H1 (cell line): ENCODE data around the gene CDC42SE2. TPM values are rescaled to one million over a fixed set of nuclear protein-coding genes. Genes with fewer than 3 reads are reported as not detected.
"Not testable (repeated sequence)": the region's sequence is repeated elsewhere in the genome, so short reads cannot be mapped to it uniquely, and the experiment has no call there.

Experiments used
- CTCF ChIA-PET: fragments of 300-600 bp; sonication (Branson Sonifier 250); formaldehyde crosslinking; loops from one replicate; lab custom pipeline; 2021; ENCODE audit not compliant: partially characterized antibody; lab: Charles Lee
- POLR2A ChIA-PET: fragments of 300-600 bp; sonication (Branson Sonifier 250); formaldehyde crosslinking; loops from one replicate; lab custom pipeline; 2021; ENCODE audit warnings: inconsistent platforms; ENCODE audit not compliant: partially characterized antibody; lab: Charles Lee
- DNase-seq, 2 experiments: peaks; one replicate each; pipeline versions ENCODE4 v3.0.0 to v3.0.0-alpha.2; 2010 to 2022; ENCODE audit warnings: low spot score in 2 of 2, low read depth in 1 of 2, mixed read lengths in 1 of 2
- FAIRE-seq: peaks from 2 replicates; lab custom pipeline; 2011; peaks lifted over from hg19 to GRCh38; lab: Jason Lieb, UNC
- H2AFZ ChIP-seq: 2 replicates; pipeline ENCODE4 v1.8.1; 2012; ENCODE audit warnings: low read length, inconsistent platforms
- H2AK5ac ChIP-seq: 2 replicates; pipeline ENCODE4 v1.6.1; 2013; ENCODE audit warnings: low read depth, low read length
- H2BK120ac ChIP-seq: replicated peaks from 2 replicates; pipeline ENCODE3; 2013; ENCODE audit warnings: low read depth, low read length, inconsistent platforms
- H2BK12ac ChIP-seq: 2 replicates; pipeline ENCODE4 v1.6.1; 2013; ENCODE audit warnings: low read depth, low read length
- H2BK15ac ChIP-seq: 2 replicates; pipeline ENCODE4 v1.6.1; 2013; ENCODE audit warnings: low read length
- H2BK20ac ChIP-seq: 2 replicates; pipeline ENCODE4 v1.6.1; 2013; ENCODE audit warnings: low read length
- H2BK5ac ChIP-seq: 2 replicates; pipeline ENCODE4 v1.6.1; 2013; ENCODE audit warnings: low read depth, low read length
- H3K14ac ChIP-seq: 2 replicates; pipeline ENCODE4 v1.6.1; 2013; ENCODE audit warnings: inconsistent platforms; ENCODE audit not compliant: insufficient read length
- H3K18ac ChIP-seq: 2 replicates; pipeline ENCODE4 v1.6.1; 2013; ENCODE audit warnings: low read length; ENCODE audit errors: extremely low read depth
- H3K23ac ChIP-seq: 2 replicates; pipeline ENCODE4 v1.6.1; 2013; ENCODE audit warnings: inconsistent platforms; ENCODE audit not compliant: insufficient read length
- H3K23me2 ChIP-seq: 2 replicates; pipeline ENCODE4 v1.6.1; 2013; ENCODE audit warnings: low read depth, low read length
- H3K27ac ChIP-seq: 2 replicates; pipeline ENCODE4 v1.6.1; 2011; ENCODE audit warnings: low read depth, low read length, inconsistent platforms
- H3K27me3 ChIP-seq, 4 experiments: replicated peaks in 1 of 4; 1 replicate in 1 of 4; 2 replicates in 3 of 4; pipeline versions ENCODE4 v1.6.1 to v1.8.1; 2011 to 2013; ENCODE audit warnings: low read length in 3 of 4, mild to moderate bottlenecking in 3 of 4, inconsistent platforms in 2 of 4, mixed read lengths in 2 of 4, moderate library complexity in 1 of 4; ENCODE audit not compliant: control insufficient read depth in 3 of 4, insufficient read depth in 3 of 4; ENCODE audit errors: extremely low read depth in 1 of 4
- H3K36me3 ChIP-seq, 4 experiments: 2 replicates each; pipeline versions ENCODE4 v1.6.1 to v1.8.1; 2011 to 2013; ENCODE audit warnings: mild to moderate bottlenecking in 4 of 4, low read length in 3 of 4, moderate library complexity in 2 of 4, control low read depth in 1 of 4, inconsistent platforms in 1 of 4; ENCODE audit not compliant: insufficient read depth in 4 of 4, control insufficient read depth in 2 of 4
- H3K4ac ChIP-seq: replicated peaks from 2 replicates; pipeline ENCODE3; 2013; ENCODE audit warnings: low read length, low read depth, mixed read lengths, inconsistent platforms; ENCODE audit not compliant: insufficient read length
- H3K4me1 ChIP-seq, 4 experiments: replicated peaks in 1 of 4; 1 replicate in 1 of 4; 2 replicates in 3 of 4; pipeline versions ENCODE4 v1.6.1 to v1.8.1; 2011 to 2013; ENCODE audit warnings: low read length in 3 of 4, inconsistent platforms in 2 of 4, mixed read lengths in 1 of 4; ENCODE audit not compliant: insufficient read depth in 4 of 4, control insufficient read depth in 3 of 4
- H3K4me2 ChIP-seq, 2 experiments: 2 replicates each; pipeline versions ENCODE4 v1.6.1 to v1.8.1; 2011 to 2013; ENCODE audit warnings: low read depth in 2 of 2, low read length in 2 of 2, control low read depth in 1 of 2, inconsistent platforms in 1 of 2, mild to moderate bottlenecking in 1 of 2; ENCODE audit not compliant: insufficient read depth in 1 of 2
- H3K4me3 ChIP-seq, 4 experiments: fragments of 200-600, 300-600 bp in 1 of 4; sonication (generic), shearing (Covaris generic), sonication (Bioruptor Twin) in 1 of 4; 2 replicates each; pipeline versions ENCODE4 v1.5.1 to v1.8.1; 2011 to 2016; ENCODE audit warnings: low read length in 4 of 4, low read depth in 3 of 4, control low read depth in 2 of 4, inconsistent platforms in 2 of 4, mild to moderate bottlenecking in 2 of 4, mixed read lengths in 1 of 4, moderate library complexity in 1 of 4; ENCODE audit not compliant: insufficient read depth in 2 of 4; ENCODE audit errors: extremely low read depth in 1 of 4
- H3K56ac ChIP-seq: replicated peaks from 2 replicates; pipeline ENCODE3; 2013; ENCODE audit warnings: low read depth, mild to moderate bottlenecking, mixed read lengths, low read length, inconsistent platforms; ENCODE audit not compliant: insufficient read length
- H3K79me1 ChIP-seq: 2 replicates; pipeline ENCODE4 v1.6.1; 2013; ENCODE audit warnings: low read depth, low read length, control low read depth
- H3K79me2 ChIP-seq, 2 experiments: 2 replicates each; pipeline versions ENCODE4 v1.6.1 to v1.8.1; 2012 to 2013; ENCODE audit warnings: low read length in 2 of 2, mild to moderate bottlenecking in 2 of 2, inconsistent platforms in 1 of 2; ENCODE audit not compliant: insufficient read depth in 2 of 2, control insufficient read depth in 1 of 2
- H3K9ac ChIP-seq, 4 experiments: replicated peaks in 1 of 4; 1 replicate in 1 of 4; 2 replicates in 3 of 4; pipeline versions ENCODE4 v1.6.1 to v1.8.1; 2011 to 2013; ENCODE audit warnings: low read depth in 3 of 4, low read length in 3 of 4, control low read depth in 2 of 4, mild to moderate bottlenecking in 2 of 4, moderate library complexity in 2 of 4, inconsistent platforms in 1 of 4; ENCODE audit errors: extremely low read depth in 1 of 4
- H3K9me3 ChIP-seq, 2 experiments: 2 replicates each; pipeline versions ENCODE4 v1.6.1 to v1.8.1; 2012 to 2013; ENCODE audit warnings: mild to moderate bottlenecking in 2 of 2, moderate library complexity in 2 of 2, control low read depth in 1 of 2, inconsistent platforms in 1 of 2, low read depth in 1 of 2, low read length in 1 of 2, mixed read lengths in 1 of 2; ENCODE audit not compliant: insufficient read depth in 2 of 2
- H4K20me1 ChIP-seq, 2 experiments: replicated peaks in 1 of 2; 2 replicates each; pipeline versions ENCODE3 to v1.8.1; 2011 to 2013; ENCODE audit warnings: inconsistent platforms in 2 of 2, low read length in 2 of 2, mild to moderate bottlenecking in 1 of 2; ENCODE audit not compliant: insufficient read depth in 2 of 2, control insufficient read depth in 1 of 2
- H4K5ac ChIP-seq: 2 replicates; pipeline ENCODE4 v1.6.1; 2013; ENCODE audit warnings: low read length, low read depth, mixed read lengths, inconsistent platforms; ENCODE audit not compliant: insufficient read length
- H4K8ac ChIP-seq: 2 replicates; pipeline ENCODE4 v1.8.0; 2013; ENCODE audit warnings: mild to moderate bottlenecking, moderate library complexity, low read length, inconsistent platforms; ENCODE audit not compliant: insufficient read depth; ENCODE audit errors: extremely low read depth
- H4K91ac ChIP-seq: replicated peaks from 2 replicates; pipeline ENCODE3; 2013; ENCODE audit warnings: low read length, mixed read lengths, inconsistent platforms; ENCODE audit not compliant: insufficient read length
- WGBS, 2 experiments: shearing (Covaris generic) in 1 of 2; methylation state at CpG; one replicate each; pipeline versions ENCODE4 v1.1.6 to v1.1.7; 2013 to 2015; ENCODE audit warnings: low lambda C conversion rate in 2 of 2, mixed read lengths in 2 of 2, inconsistent platforms in 1 of 2, low coverage in 1 of 2, missing lambda C conversion rate in 1 of 2; ENCODE audit not compliant: insufficient replicate concordance in 2 of 2, insufficient coverage in 1 of 2, insufficient read length in 1 of 2; ENCODE audit errors: extremely low coverage in 1 of 2, missing lambda C conversion rate in 1 of 2; 5-methylcytosine and 5-hydroxymethylcytosine counted together
- polyA plus RNA-seq, 7 experiments: library from polyadenylated mRNA; depleted of rRNA in 3 of 7; stranded (reverse) in 5 of 7; unstranded in 2 of 7; fragments of >200 nt in 5 of 7; fragments of 200-250 nt in 2 of 7; gene quantifications; 1 replicate in 5 of 7; 2 replicates in 1 of 7; 4 replicates in 1 of 7; pipeline versions ENCODE4 v1.2.1 to v1.2.3, GENCODE V29; 2011 to 2013; ENCODE audit warnings: missing spikeins in 2 of 7, mixed read lengths in 2 of 7
- total RNA-seq: library from RNA; stranded (reverse); fragmentation: NEBNext Ultra II Directional; extraction: Animal tissue kit (Norgen Biotek cat#: 25700); gene quantifications from 2 replicates; pipeline ENCODE4 v1.2.1, GENCODE V29; 2021

CDC42SE2 gene
- total and polyA plus RNA-seq, 2 of the 8 experiments (the other 6 are each of a cell fraction or from before 2014, with no cell fraction given): 16.7 to 30.8 TPM

DNA sequence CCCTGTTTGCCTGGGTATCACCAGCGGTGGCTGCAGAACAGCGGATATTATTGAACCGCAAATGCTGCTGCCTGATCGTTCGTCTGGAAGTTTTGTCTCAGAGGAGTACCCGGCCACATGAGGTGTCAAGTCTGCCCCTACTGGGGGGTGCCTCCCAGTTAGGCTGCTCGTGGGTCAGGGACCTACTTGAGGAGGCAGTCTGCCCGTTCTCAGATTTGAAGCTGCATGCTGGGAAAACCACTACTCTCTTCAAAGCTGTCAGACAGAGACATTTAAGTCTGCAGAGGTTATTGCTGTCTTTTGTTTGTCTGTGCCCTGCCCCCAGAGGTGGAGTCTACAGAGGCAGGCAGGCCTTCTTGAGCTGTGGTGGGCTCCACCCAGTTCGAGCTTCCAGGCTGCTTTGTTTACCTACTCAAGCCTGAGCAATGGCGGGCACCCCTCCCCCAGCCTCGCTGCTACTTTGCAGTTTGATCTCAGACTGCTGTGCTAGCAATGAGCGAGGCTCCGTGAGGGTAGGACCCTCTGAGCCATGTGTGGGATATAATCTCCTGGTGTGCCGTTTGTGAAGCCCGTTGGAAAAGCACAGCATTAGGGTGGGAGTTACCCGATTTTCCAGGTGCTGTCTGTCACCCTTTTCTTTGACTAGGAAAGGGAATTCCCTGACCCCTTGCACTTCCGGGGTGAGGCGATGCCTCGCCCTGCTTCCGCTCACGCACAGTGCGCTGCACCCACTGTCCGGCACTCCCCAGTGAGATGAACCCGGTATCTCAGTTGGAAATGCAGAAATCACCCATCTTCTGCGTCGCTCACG lies 73.6 kb downstream of the CDC42SE2 start:
- H2BK12ac ChIP-seq, H3K14ac ChIP-seq, H3K18ac ChIP-seq, H2BK15ac ChIP-seq, H4K8ac ChIP-seq, H3K27ac ChIP-seq, CTCF ChIA-PET, FAIRE-seq, H2BK120ac ChIP-seq, H3K23ac ChIP-seq, H3K9ac ChIP-seq, H2AFZ ChIP-seq, H3K4me2 ChIP-seq, H3K23me2 ChIP-seq, H3K27me3 ChIP-seq, DNase-seq, POLR2A ChIA-PET, H3K4me1 ChIP-seq, H3K4me3 ChIP-seq, H3K79me2 ChIP-seq, H3K79me1 ChIP-seq, H2AK5ac ChIP-seq, H3K36me3 ChIP-seq, H3K4ac ChIP-seq, H4K91ac ChIP-seq, H4K5ac ChIP-seq, H4K20me1 ChIP-seq, H3K56ac ChIP-seq, H2BK5ac ChIP-seq, H2BK20ac ChIP-seq: not testable (repeated sequence)
- WGBS, 2 experiments: 94% methylated on average over 27 of the region's 27 CpGs; no CpG with 5 or more reads in 1 of the 2 experiments
- H3K9me3 ChIP-seq: peaks cover 17 to 23% of the 10 kb centered on the region in 2 experiments
